NCI-H128 (cell line): ENCODE results near the gene RNF138.
"Not testable (repeated sequence)": the region's sequence is repeated elsewhere in the genome, so short reads cannot be mapped to it uniquely, and the experiment has no call there.

Source experiments
- DNase-seq: peaks from one replicate; lab custom pipeline; 2025; ENCODE audit not compliant: unreplicated experiment; lab: John Stamatoyannopoulos, UW

RNF138 gene

DNA sequence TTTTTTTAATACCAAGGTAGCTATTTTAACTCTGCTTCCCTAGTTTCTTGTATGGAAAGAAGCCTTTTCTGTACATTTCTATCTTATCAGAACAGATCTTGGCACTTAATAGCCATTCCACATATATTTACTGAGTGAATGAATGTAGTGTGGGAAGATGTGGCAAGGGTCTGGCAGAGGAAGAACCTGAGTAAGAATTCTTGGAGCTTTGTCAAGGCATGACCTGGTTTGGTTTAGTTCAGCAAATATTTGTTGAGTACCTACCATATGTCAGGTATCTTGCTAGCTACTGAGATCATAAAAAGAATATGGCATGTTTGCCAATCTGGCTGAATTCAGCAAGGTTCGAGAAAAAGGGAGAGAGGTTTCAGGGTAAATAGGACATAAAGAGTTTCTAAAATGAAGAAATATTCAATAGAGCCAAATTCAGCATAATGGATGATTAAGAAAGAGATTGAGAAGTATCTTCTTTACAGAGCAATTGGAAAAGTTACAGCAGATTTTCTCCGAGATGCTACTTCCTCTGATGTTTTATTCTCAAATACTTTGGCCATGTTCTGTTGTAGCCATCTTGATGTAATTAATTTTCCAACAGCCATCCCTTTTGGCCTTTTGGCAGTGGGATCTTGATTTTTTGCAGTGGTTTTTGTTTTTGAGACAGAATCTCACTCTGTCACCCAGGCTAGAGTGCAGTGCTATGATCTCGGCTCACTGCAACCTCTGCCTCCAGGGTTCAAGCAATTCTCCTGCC lies 76.5 kb downstream of the RNF138 start:
- no peak for DNase-seq

DNA sequence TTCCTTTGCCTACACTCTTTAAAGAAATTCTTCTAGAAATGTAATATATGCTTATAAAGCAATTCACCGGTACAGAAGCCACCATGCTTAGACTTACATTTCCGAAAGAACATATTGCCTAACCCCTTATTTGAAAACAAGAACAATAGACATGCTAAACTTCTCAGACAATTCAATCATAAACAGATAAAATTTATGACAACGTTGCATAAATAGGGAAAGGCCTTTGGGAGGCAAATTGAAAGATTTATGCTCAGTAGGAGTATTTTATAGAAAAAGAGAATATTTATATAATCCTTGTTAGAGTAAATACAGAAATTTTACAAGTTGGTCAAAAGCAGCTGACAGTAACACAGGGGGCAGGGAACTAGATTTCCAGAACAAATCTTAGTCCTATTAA lies 82.0 kb downstream of the RNF138 start:
- no peak for DNase-seq

DNA sequence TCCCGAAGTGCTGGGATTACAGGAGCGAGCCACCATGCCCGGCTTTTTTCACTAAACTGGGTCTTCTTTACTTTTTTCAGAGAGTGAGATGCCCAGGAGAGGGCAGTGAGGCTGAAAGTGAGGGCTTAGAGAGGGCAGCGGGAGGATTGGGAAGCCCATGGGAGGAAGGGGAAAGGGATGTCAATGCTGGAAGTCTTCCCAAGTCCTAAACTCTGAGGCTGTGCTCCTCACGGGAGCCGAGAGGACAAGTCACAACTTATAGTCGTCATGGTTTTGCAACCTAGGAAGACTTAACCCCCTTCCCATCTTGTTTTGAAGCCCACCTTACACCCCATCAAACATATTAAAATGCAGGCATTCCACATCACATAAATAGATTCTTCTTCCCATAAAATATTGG lies 83.0 kb downstream of the RNF138 start:
- DNase-seq = no peak

GRCh38 chr18:32175265-32175664 lies 83.6 kb downstream of the RNF138 start:
- DNase-seq = no peak

DNA sequence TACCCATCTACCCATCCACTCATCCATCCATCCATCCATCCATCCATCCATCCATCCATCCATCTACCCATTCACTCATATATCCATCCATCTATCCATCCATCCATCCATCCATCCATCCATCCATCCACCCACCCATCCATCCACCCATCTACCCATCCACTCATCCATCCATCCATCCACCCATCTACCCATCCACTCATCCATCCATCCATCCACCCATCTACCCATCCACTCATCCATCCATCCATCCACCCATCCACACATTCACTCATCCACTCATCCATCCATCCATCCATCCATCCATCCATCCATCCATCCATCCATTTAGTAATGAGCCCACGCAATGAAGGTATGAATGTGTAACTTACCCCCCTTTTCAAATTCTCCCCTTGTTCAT lies 85.1 kb downstream of the RNF138 start:
- not testable (repeated sequence) for DNase-seq

DNA sequence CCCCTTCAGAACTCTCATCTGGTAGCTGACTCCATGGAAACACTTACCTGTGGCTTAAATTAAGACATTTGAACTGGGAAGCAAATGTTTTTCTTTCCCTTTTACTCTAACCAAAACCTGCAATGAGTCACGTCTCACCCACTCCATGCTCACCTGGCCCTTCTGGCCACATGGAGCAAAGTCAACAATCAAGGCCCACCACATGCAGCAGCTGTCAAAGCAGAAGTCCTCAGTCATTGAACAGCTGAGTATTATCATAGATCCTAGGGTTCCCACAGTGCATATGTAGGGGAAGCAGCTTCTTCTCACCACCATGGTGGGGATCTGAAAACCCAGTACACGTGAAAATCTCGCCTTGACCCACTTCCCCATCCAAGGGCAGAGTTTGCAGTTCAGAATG lies 85.9 kb downstream of the RNF138 start:
- no peak for DNase-seq
